ENCODE data around the gene ACTA1. TPM values are rescaled to one million over a fixed set of nuclear protein-coding genes. Genes with fewer than 3 reads are reported as not detected.

The ACTA1 gene
- total and polyA plus RNA-seq, 2 donors (not counting 3 experiments of a cell fraction or from before 2014, with no cell fraction given): 0.22 to 0.33 TPM

DNA sequence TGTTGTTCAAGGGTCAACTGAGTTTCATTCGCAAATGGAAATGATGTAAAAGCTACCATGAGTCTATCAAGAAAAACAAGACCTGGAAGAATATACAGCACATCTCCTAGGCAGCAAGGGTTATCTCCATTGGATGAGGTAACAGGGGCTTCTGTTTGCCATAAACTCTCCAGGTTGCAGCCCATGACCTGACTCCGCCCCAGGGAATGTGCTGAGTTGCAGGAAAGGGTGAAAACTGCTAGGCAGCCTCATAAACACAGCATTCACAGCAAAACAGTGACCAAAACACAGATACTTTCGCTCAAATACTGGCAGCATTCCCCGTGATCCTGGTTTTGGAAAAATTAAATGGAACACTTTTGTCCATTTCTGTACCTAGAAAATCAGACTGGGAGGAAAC lies 20.2 kb upstream of the ACTA1 start:
- H3K4me1 ChIP-seq (ENCODE audit: control insufficient read depth, extremely low read depth, insufficient read depth, low read length): no peaks in the 10 kb centered on the region
- POLR2A ChIA-PET: no interaction called here
- no peak overlapping the region for H3K4me2 ChIP-seq (ENCODE audit: insufficient read depth, low read length)
- intact Hi-C loops (cut with micrococcal nuclease) (no loop called here), dilution Hi-C loops (cut with MboI; ENCODE audit: extremely low pct_ligation_motif_present, low sequenced_read_pairs) (no loop called here)
- peaks cover 5% of the 10 kb centered on the region in 2 experiments for H3K36me3 ChIP-seq (ENCODE audit: control insufficient read depth in 2 of 2, extremely low read depth in 1 of 2, insufficient read depth in 2 of 2, low read length in 2 of 2)
- FAIRE-seq (no peak), DNase-seq (ENCODE audit: low read depth, low spot score) (no peak)
- H3K4me3 ChIP-seq (replicated peaks in 1 of 3; ENCODE audit: insufficient read depth in 1 of 3, low read depth in 1 of 3, low read length in 3 of 3): no peak overlapping the region
- TF ChIP-seq MYC (IDR thresholded peaks at IDR 0.05; ENCODE audit: low read depth, low read length) (no peak), EZH2 (IDR thresholded peaks at IDR 0.05; ENCODE audit: borderline replicate concordance, low read depth, low read length, severe bottlenecking) (no peak), POLR2A (IDR thresholded peaks at IDR 0.05; ENCODE audit: low read depth, low read length) (no peak), GATA2 (IDR thresholded peaks at IDR 0.05; ENCODE audit: insufficient read depth, insufficient read length, low read depth, low read length) (no peak), FOS (IDR thresholded peaks at IDR 0.05; ENCODE audit: borderline replicate concordance, insufficient read depth, low read length) (no peak), JUN (IDR thresholded peaks at IDR 0.05; ENCODE audit: borderline replicate concordance, insufficient read depth, insufficient read length, low read depth) (no peak), POLR2AphosphoS5 (IDR thresholded peaks at IDR 0.05; ENCODE audit: insufficient read depth, low read depth, low read length) (no peak)
- TF ChIP-seq, protein P1, sequence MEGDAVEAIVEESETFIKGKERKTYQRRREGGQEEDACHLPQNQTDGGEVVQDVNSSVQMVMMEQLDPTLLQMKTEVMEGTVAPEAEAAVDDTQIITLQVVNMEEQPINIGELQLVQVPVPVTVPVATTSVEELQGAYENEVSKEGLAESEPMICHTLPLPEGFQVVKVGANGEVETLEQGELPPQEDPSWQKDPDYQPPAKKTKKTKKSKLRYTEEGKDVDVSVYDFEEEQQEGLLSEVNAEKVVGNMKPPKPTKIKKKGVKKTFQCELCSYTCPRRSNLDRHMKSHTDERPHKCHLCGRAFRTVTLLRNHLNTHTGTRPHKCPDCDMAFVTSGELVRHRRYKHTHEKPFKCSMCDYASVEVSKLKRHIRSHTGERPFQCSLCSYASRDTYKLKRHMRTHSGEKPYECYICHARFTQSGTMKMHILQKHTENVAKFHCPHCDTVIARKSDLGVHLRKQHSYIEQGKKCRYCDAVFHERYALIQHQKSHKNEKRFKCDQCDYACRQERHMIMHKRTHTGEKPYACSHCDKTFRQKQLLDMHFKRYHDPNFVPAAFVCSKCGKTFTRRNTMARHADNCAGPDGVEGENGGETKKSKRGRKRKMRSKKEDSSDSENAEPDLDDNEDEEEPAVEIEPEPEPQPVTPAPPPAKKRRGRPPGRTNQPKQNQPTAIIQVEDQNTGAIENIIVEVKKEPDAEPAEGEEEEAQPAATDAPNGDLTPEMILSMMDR (IDR thresholded peaks at IDR 0.05; ENCODE audit: extremely low read depth in 1 of 2, insufficient read depth in 1 of 2, low read depth in 1 of 2, low read length in 2 of 2): no peak
- TF ChIP-seq, protein P2, sequence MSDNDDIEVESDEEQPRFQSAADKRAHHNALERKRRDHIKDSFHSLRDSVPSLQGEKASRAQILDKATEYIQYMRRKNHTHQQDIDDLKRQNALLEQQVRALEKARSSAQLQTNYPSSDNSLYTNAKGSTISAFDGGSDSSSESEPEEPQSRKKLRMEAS (IDR thresholded peaks at IDR 0.05; ENCODE audit: insufficient read depth, insufficient read length): no peak
- H3K9ac ChIP-seq (replicated peaks; ENCODE audit: extremely low read depth, insufficient read depth, low read length): no peak overlapping the region
- BruUV-seq (replicated peaks): no TSS peak
- H4K20me1 ChIP-seq (replicated peaks; ENCODE audit: control insufficient read depth, extremely low read depth, insufficient read depth, low read length): no peaks in the 10 kb centered on the region
- H3K27ac ChIP-seq (ENCODE audit: insufficient read depth, low read depth, low read length): no peak overlapping the region
- no peaks in the 10 kb centered on the region for H3K27me3 ChIP-seq (ENCODE audit: control insufficient read depth in 2 of 2, insufficient read depth in 2 of 2, low read length in 2 of 2)
- CTCF ChIA-PET: interaction anchor here (1.8 kb wide), 1 partner anchor 14 kb away, joined by 4 read pairs; no protein-coding TSS in a partner anchor
- no peaks in the 10 kb centered on the region for H3K79me2 ChIP-seq (ENCODE audit: control insufficient read depth, insufficient read depth, low read length)
- no peaks in the 10 kb centered on the region for H3K9me3 ChIP-seq (replicated peaks; ENCODE audit: control insufficient read depth, insufficient read depth, low read length)
- H3K9me1 ChIP-seq (replicated peaks; ENCODE audit: control insufficient read depth, extremely low read depth, insufficient read depth, low read length): no peaks in the 10 kb centered on the region
- no peak overlapping the region for H2AFZ ChIP-seq (ENCODE audit: low read depth, low read length)
